ENCODE data around the gene SP3. TPM values are rescaled to one million over a fixed set of nuclear protein-coding genes. Genes with fewer than 3 reads are reported as not detected.
A peak's percentile ranks its signal among the peaks of the same experiment; 100 is the strongest.

The SP3 gene
- total and polyA plus RNA-seq, 2 donors (not counting 1 experiment from before 2014, with no cell fraction given) = 64.1 to 124 TPM

GRCh38 chr2:173993459-173993858 is 28.3 kb upstream of the SP3 start:
- no peaks in the 10 kb centered on the region for H3K36me3 ChIP-seq (ENCODE audit: control insufficient read depth, insufficient read depth, low read length)
- H3K4me3 ChIP-seq (replicated peaks in 1 of 4; ENCODE audit: control extremely low read depth in 1 of 4, insufficient read depth in 1 of 4, low read depth in 3 of 4, low read length in 4 of 4) = no peak overlapping the region
- peaks cover 8% of the 10 kb centered on the region for H3K27me3 ChIP-seq (ENCODE audit: control insufficient read depth, insufficient read depth, low read length)
- H3K4me2 ChIP-seq (ENCODE audit: extremely low read depth, insufficient read depth, low read length) = no peak overlapping the region
- H3K4me1 ChIP-seq (ENCODE audit: control insufficient read depth, extremely low read depth, insufficient read depth, low read length) = peaks cover 13% of the 10 kb centered on the region
- no peak overlapping the region for H2AFZ ChIP-seq (ENCODE audit: low read length)
- H3K9me3 ChIP-seq (ENCODE audit: control insufficient read depth, insufficient read depth, low read depth, low read length) = no peaks in the 10 kb centered on the region
- H4K20me1 ChIP-seq (ENCODE audit: control insufficient read depth, extremely low read depth, insufficient read depth, low read length) = no peaks in the 10 kb centered on the region
- no peak overlapping the region for H3K27ac ChIP-seq (ENCODE audit: insufficient read depth, low read length)
- no peak for DNase-seq (ENCODE audit: low read depth in 2 of 2)
- H3K9ac ChIP-seq (ENCODE audit: insufficient read depth, low read length) = no peak overlapping the region
- no peaks in the 10 kb centered on the region for H3K79me2 ChIP-seq (ENCODE audit: control insufficient read depth, insufficient read depth, low read length)
- TF ChIP-seq CTCF (conservative IDR thresholded peaks at IDR 0.05 in 1 of 2, IDR thresholded peaks at IDR 0.05 in 1 of 2; ENCODE audit: low read depth in 1 of 2, low read length in 2 of 2) (no peak), EZH2 (IDR thresholded peaks at IDR 0.05; ENCODE audit: low read length, missing control alignments) (no peak)

DNA sequence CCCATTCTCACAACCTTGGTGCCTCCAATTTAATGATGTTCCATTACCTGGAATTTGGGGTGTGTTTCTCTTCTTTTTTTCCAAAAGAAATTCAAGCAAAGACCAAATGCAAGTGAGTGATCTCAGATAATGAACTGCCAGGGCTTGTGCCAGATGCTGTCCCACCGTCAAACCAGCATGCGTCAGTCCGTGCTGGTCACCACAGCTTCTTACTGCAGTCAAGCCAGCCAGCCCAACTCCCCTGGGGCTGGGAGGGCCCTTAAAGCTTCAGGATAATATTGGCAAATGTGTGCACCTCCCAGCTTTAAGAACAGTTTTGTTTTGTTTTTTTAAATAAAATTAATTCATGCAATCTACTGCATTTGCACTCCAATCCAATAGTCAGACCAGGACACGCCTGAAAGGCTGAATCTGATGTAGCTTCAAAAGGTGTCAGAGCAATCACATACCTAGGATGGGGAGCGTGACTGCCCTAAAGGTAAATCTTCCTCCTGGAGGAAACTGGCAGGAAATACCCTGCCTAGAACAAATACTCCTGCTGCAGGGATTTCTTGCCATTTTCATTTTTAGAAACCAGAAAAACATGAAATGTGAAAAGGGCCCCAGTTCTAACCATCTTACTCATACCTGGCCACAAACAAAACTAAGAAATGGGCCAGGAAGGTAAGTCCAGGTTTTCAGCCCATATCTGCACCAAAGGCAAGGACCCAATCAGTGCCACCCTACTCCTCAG is 26.8 kb upstream of the SP3 start:
- peaks cover 7% of the 10 kb centered on the region for H3K27me3 ChIP-seq (ENCODE audit: control insufficient read depth, insufficient read depth, low read length)
- H3K4me3 ChIP-seq (replicated peaks in 1 of 4; ENCODE audit: control extremely low read depth in 1 of 4, insufficient read depth in 1 of 4, low read depth in 3 of 4, low read length in 4 of 4) = no peak overlapping the region
- H3K27ac ChIP-seq (ENCODE audit: insufficient read depth, low read length) = no peak overlapping the region
- no peaks in the 10 kb centered on the region for H4K20me1 ChIP-seq (ENCODE audit: control insufficient read depth, extremely low read depth, insufficient read depth, low read length)
- no peaks in the 10 kb centered on the region for H3K36me3 ChIP-seq (ENCODE audit: control insufficient read depth, insufficient read depth, low read length)
- no peak overlapping the region for H3K9ac ChIP-seq (ENCODE audit: insufficient read depth, low read length)
- H3K79me2 ChIP-seq (ENCODE audit: control insufficient read depth, insufficient read depth, low read length) = no peaks in the 10 kb centered on the region
- H3K9me3 ChIP-seq (ENCODE audit: control insufficient read depth, insufficient read depth, low read depth, low read length) = no peaks in the 10 kb centered on the region
- no peak overlapping the region for H3K4me2 ChIP-seq (ENCODE audit: extremely low read depth, insufficient read depth, low read length)
- TF ChIP-seq CTCF (conservative IDR thresholded peaks at IDR 0.05 in 1 of 2, IDR thresholded peaks at IDR 0.05 in 1 of 2; ENCODE audit: low read depth in 1 of 2, low read length in 2 of 2) (no peak), EZH2 (IDR thresholded peaks at IDR 0.05; ENCODE audit: low read length, missing control alignments) (no peak)
- H2AFZ ChIP-seq (ENCODE audit: low read length) = no peak overlapping the region
- peaks cover 11% of the 10 kb centered on the region for H3K4me1 ChIP-seq (ENCODE audit: control insufficient read depth, extremely low read depth, insufficient read depth, low read length)
- peak; percentile 44 to 69 for DNase-seq (ENCODE audit: low read depth in 2 of 2)

DNA sequence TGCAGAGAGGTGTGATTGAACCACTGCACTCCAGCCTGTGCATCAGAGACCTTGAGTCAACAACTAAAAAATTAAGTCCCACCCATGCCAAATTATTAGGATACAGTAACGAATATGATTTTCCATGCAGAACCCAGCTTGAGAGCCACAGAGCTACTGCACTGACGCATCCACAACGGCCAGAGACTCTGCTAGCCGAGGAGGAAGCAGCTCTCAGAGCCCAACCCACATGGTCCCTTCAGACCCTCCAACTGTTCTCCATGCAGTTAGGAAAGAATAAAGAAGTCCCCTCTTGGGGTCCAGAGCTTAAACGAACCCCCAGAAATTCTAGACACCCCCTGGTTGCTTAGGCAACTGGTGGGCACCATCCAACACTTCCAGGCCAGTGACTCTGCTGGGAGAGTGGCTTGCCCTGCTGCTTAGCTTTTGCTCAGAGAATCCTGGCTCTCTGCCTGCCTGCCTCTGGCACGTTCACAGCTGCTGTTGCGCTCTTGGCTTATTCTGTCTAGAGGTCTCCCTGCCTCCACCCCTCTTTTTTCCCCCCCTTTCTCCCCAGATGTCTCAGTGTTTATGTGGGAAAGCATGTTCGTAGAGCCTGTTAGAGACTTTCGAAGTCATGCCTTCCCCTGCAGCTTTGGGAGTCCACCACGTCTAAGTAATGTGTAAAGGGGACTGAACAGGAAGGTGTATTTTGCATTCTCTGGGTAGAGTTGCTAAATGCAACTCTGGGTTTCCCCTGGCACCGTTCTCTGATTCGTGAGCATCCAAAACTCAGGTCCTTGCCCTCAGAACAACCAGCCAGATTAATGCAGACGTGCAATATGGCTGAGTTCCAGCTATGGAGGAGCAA is 26.0 kb upstream of the SP3 start:
- H3K36me3 ChIP-seq (ENCODE audit: control insufficient read depth, insufficient read depth, low read length) = no peaks in the 10 kb centered on the region
- no peaks in the 10 kb centered on the region for H3K79me2 ChIP-seq (ENCODE audit: control insufficient read depth, insufficient read depth, low read length)
- H3K27me3 ChIP-seq (ENCODE audit: control insufficient read depth, insufficient read depth, low read length) = peaks cover 7% of the 10 kb centered on the region
- H2AFZ ChIP-seq (ENCODE audit: low read length) = peak overlapping the region; percentile 15
- H4K20me1 ChIP-seq (ENCODE audit: control insufficient read depth, extremely low read depth, insufficient read depth, low read length) = no peaks in the 10 kb centered on the region
- H3K4me3 ChIP-seq (replicated peaks in 1 of 4; ENCODE audit: control extremely low read depth in 1 of 4, insufficient read depth in 1 of 4, low read depth in 3 of 4, low read length in 4 of 4) = no peak overlapping the region
- TF ChIP-seq EZH2 (IDR thresholded peaks at IDR 0.05; ENCODE audit: low read length, missing control alignments) = no peak
- TF ChIP-seq CTCF (conservative IDR thresholded peaks at IDR 0.05 in 1 of 2, IDR thresholded peaks at IDR 0.05 in 1 of 2; ENCODE audit: low read depth in 1 of 2, low read length in 2 of 2) = no peak
- H3K9me3 ChIP-seq (ENCODE audit: control insufficient read depth, insufficient read depth, low read depth, low read length) = no peaks in the 10 kb centered on the region
- H3K9ac ChIP-seq (ENCODE audit: insufficient read depth, low read length) = no peak overlapping the region
- H3K4me2 ChIP-seq (ENCODE audit: extremely low read depth, insufficient read depth, low read length) = peak overlapping the region; percentile 11
- peak overlapping the region; percentile 39 for H3K27ac ChIP-seq (ENCODE audit: insufficient read depth, low read length)
- H3K4me1 ChIP-seq (ENCODE audit: control insufficient read depth, extremely low read depth, insufficient read depth, low read length) = peaks cover 11% of the 10 kb centered on the region
- DNase-seq (ENCODE audit: low read depth in 2 of 2) = peak; percentile 65 to 94

Measured in fibroblast of lung (primary cell).